Measurements from ENCODE around the gene CRYBG1. TPM values are rescaled to one million over a fixed set of nuclear protein-coding genes. Genes with fewer than 3 reads are reported as not detected.

Gene CRYBG1
- total RNA-seq, 1 experiment from 2014 or later = 10.7 TPM

DNA sequence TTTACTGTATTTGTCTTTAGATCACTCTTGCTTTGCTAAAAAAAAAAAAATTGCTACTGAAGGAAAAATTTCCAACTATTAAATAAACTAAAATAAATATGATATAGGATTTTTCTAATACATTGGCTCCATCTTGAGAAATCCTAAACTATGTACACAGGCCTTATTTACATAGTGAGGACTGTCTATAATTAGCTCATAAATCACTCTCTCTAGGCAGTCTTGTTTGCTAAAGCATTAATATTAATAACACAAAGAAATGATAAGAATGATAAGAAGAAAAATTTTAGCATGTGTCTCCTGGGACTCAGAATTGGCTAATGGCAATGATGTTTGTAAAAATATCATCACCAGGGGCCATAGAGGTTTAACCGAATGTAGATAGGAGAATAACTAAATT, 13.3 kb upstream of the CRYBG1 start:
- H3K79me2 ChIP-seq (ENCODE audit: insufficient read depth, low read length) = no peaks in the 10 kb centered on the region
- ChIA-PET RAD21 (ENCODE audit: low non-redundant PET in 1 of 2, low total read pairs in 2 of 2, uncharacterized antibody in 2 of 2, unreplicated experiment in 2 of 2) (no interaction called here), POLR2A (no interaction called here), CTCF (interaction anchor here (1.0 to 3.2 kb wide), 5 partner anchors 8 to 220 kb away, joined by 3 to 12 read pairs (median 11); partner anchors contain the start of gene CRYBG1)
- no TSS peak for BruUV-seq (replicated peaks)
- no peak overlapping the region for H3K4me2 ChIP-seq (ENCODE audit: low read length)
- no peaks in the 10 kb centered on the region for H3K27me3 ChIP-seq (ENCODE audit: insufficient read depth, low read length)
- H4K20me1 ChIP-seq (ENCODE audit: insufficient read depth) = no peaks in the 10 kb centered on the region
- no peak overlapping the region for H2AFZ ChIP-seq (ENCODE audit: low read depth, low read length, poor library complexity, severe bottlenecking)
- H3K9me3 ChIP-seq (ENCODE audit: control insufficient read depth in 1 of 2, insufficient read depth in 1 of 2, low read depth in 1 of 2, low read length in 2 of 2) = no peaks in the 10 kb centered on the region
- TF ChIP-seq EZH2phosphoT487 (IDR thresholded peaks at IDR 0.05; ENCODE audit: borderline replicate concordance) = no peak
- TF ChIP-seq POLR2AphosphoS5 (IDR thresholded peaks at IDR 0.05; ENCODE audit: low read depth, low read length) = no peak
- TF ChIP-seq JUND (IDR thresholded peaks at IDR 0.05) = no peak
- TF ChIP-seq CEBPB (IDR thresholded peaks at IDR 0.05; ENCODE audit: low read depth) = no peak
- no peak for TF ChIP-seq SP1 (IDR thresholded peaks at IDR 0.05; ENCODE audit: low read depth)
- no peak for TF ChIP-seq RAD21 (IDR thresholded peaks at IDR 0.05; ENCODE audit: low read depth)
- TF ChIP-seq POLR2A (IDR thresholded peaks at IDR 0.05; ENCODE audit: borderline replicate concordance, extremely low read depth, insufficient read depth, insufficient read length) = no peak
- peaks cover 0 to 7% of the 10 kb centered on the region in 2 experiments; a peak in 2 of 4 replicates for H3K4me1 ChIP-seq (ENCODE audit: control insufficient read depth in 1 of 2, insufficient read depth in 2 of 2, low read length in 2 of 2)
- no peak overlapping the region for H3K4me3 ChIP-seq (replicated peaks in 1 of 2; ENCODE audit: low read depth in 1 of 2, low read length in 2 of 2)
- no peak overlapping the region for H3K9ac ChIP-seq (ENCODE audit: low read length)
- no peak overlapping the region for H3K27ac ChIP-seq (ENCODE audit: low read depth, low read length)
- DNase-seq (ENCODE audit: low read depth, low spot score) = no peak
- no peaks in the 10 kb centered on the region for H3K9me2 ChIP-seq (ENCODE audit: insufficient read depth)
- H3K36me3 ChIP-seq (ENCODE audit: control insufficient read depth in 1 of 2, insufficient read depth in 2 of 2, low read length in 2 of 2) = no peaks in the 10 kb centered on the region
- intact Hi-C loops (cut with micrococcal nuclease) = no loop called here
- ATAC-seq = no peak

DNA sequence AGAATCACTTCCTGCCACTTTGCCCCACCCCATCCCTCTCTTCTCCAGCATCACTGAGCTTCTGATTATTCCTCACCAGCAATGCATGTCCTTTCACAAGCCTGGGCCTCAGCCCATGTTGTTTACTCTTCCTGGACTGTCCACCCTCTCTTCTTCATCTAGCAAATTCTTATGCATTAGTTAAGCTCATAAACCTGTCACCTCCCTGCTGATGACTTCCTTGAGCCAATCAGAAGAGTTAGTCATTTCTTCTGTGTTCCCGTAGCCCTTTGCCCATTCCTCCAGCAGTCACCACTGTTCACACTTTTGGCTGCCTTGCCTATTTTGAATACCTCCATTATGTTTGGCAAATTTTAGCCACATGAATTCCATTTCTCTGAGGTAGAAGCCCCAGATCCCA, 4.1 kb upstream of the CRYBG1 start:
- no peak for TF ChIP-seq RAD21 (IDR thresholded peaks at IDR 0.05; ENCODE audit: low read depth)
- no peak for TF ChIP-seq YY1 (IDR thresholded peaks at IDR 0.05; ENCODE audit: extremely low read depth, insufficient replicate concordance, low read depth, low read length)
- no peak for TF ChIP-seq EZH2phosphoT487 (IDR thresholded peaks at IDR 0.05; ENCODE audit: borderline replicate concordance)
- ChIA-PET CTCF (interaction anchor here (0.9 kb wide), 1 partner anchor 210 kb away, joined by 4 read pairs; no protein-coding TSS in a partner anchor), POLR2A (no interaction called here), RAD21 (ENCODE audit: low non-redundant PET in 1 of 2, low total read pairs in 2 of 2, uncharacterized antibody in 2 of 2, unreplicated experiment in 2 of 2) (no interaction called here)
- intact Hi-C loops (cut with micrococcal nuclease) = no loop called here
- Histone ChIP-seq H3K4me1 (ENCODE audit: control insufficient read depth in 1 of 2, insufficient read depth in 2 of 2, low read length in 2 of 2) (peaks cover 5 to 13% of the 10 kb centered on the region in 2 experiments; a peak in 3 of 4 replicates), H3K9me3 (ENCODE audit: control insufficient read depth in 1 of 2, insufficient read depth in 1 of 2, low read depth in 1 of 2, low read length in 2 of 2) (no peaks in the 10 kb centered on the region), H3K4me2 (ENCODE audit: low read length) (no peak overlapping the region), H4K20me1 (ENCODE audit: insufficient read depth) (no peaks in the 10 kb centered on the region), H3K27me3 (ENCODE audit: insufficient read depth, low read length) (no peaks in the 10 kb centered on the region), H3K36me3 (ENCODE audit: control insufficient read depth in 1 of 2, insufficient read depth in 2 of 2, low read length in 2 of 2) (no peaks in the 10 kb centered on the region), H3K79me2 (ENCODE audit: insufficient read depth, low read length) (no peaks in the 10 kb centered on the region), H3K9ac (ENCODE audit: low read length) (no peak overlapping the region), H2AFZ (ENCODE audit: low read depth, low read length, poor library complexity, severe bottlenecking) (no peak overlapping the region), H3K4me3 (replicated peaks in 1 of 2; ENCODE audit: low read depth in 1 of 2, low read length in 2 of 2) (no peak overlapping the region), H3K27ac (ENCODE audit: low read depth, low read length) (no peak overlapping the region), H3K9me2 (ENCODE audit: insufficient read depth) (no peaks in the 10 kb centered on the region)
- no TSS peak for BruUV-seq (replicated peaks)
- ATAC-seq = no peak
- no peak for DNase-seq (ENCODE audit: low read depth, low spot score)

Measured in HCT116 (cell line).